Right lobe of liver (tissue), 4 donors: ENCODE results near the gene MEIKIN.
"Not testable (repeated sequence)": the region's sequence is repeated elsewhere in the genome, so short reads cannot be mapped to it uniquely, and the experiment has no call there.

Experiments
- CTCF ChIP-seq, 4 donors: fragments of 200-600 bp in 3 of 4; fragments of 450-650 bp in 1 of 4; IDR thresholded peaks; one replicate each; pipeline versions ENCODE4 v1.5.1 to v1.8.0; 2016 to 2022; ENCODE audit warnings: antibody characterized with exemption in 4 of 4, mild to moderate bottlenecking in 2 of 4
- POLR2A ChIP-seq: fragments of 450-650 bp; IDR thresholded peaks from one replicate; pipeline ENCODE4 v1.6.1; 2017; ENCODE audit warnings: antibody characterized with exemption, mild to moderate bottlenecking
- donor health status: DM: no; HTN: no; CAD: no.
- donor health status: DM: no; HTN: no; CAD: no.
- donor health status: DM: no; HTN: yes; CAD: no.

GRCh38 chr5:131871251-131871650 lies 74.2 kb downstream of the MEIKIN start:
- TF ChIP-seq CTCF (IDR thresholded peaks at IDR 0.05); POLR2A: not testable (repeated sequence)
